Cerebellar cortex (tissue), 1 donor: ENCODE results near the gene RAP2A.
A peak's percentile ranks its signal among the peaks of the same experiment; 100 is the strongest.

ENCODE experiments used
- DNase-seq: peaks from one replicate; pipeline ENCODE4 v3.0.0-alpha.2; 2015; ENCODE audit warnings: low spot score

Gene RAP2A

GRCh38 chr13:97422118-97423054 lies 11.6 kb upstream of the RAP2A start:
- DNase-seq = no peak

GRCh38 chr13:97423300-97424045 lies 10.5 kb upstream of the RAP2A start:
- DNase-seq = no peak

GRCh38 chr13:97425590-97425989 lies 8.4 kb upstream of the RAP2A start:
- no peak for DNase-seq

GRCh38 chr13:97426695-97427094 lies 7.3 kb upstream of the RAP2A start:
- DNase-seq = no peak

- DNase-seq = peak; percentile 89
Measured at GRCh38 chr13:97429681-97430081, 4.3 kb upstream of the RAP2A start.

GRCh38 chr13:97430296-97430695 lies 3.7 kb upstream of the RAP2A start:
- peak; percentile 68 for DNase-seq

- DNase-seq = peak; percentile 37
Measured at GRCh38 chr13:97431171-97431764, 2.7 kb upstream of the RAP2A start.

- DNase-seq = peak; percentile 41
Measured at GRCh38 chr13:97432232-97432916, 1.6 kb upstream of the RAP2A start.

GRCh38 chr13:97432917-97433726 lies 847 bp upstream of the RAP2A start:
- peak; percentile 100 for DNase-seq

- peak; percentile 45 for DNase-seq
Measured at GRCh38 chr13:97434397-97435201, 630 bp downstream of the RAP2A start.

GRCh38 chr13:97435323-97435722 lies 1.4 kb downstream of the RAP2A start:
- DNase-seq = no peak

- DNase-seq = no peak
Measured at GRCh38 chr13:97435794-97436193, 1.8 kb downstream of the RAP2A start.

- DNase-seq = no peak
Measured at GRCh38 chr13:97436845-97437244, 2.9 kb downstream of the RAP2A start.

- DNase-seq = no peak
Measured at GRCh38 chr13:97437729-97438128, 3.8 kb downstream of the RAP2A start.

GRCh38 chr13:97438856-97439595 lies 5.1 kb downstream of the RAP2A start:
- no peak for DNase-seq

GRCh38 chr13:97440598-97441170 lies 6.7 kb downstream of the RAP2A start:
- DNase-seq = no peak

GRCh38 chr13:97441368-97441767 lies 7.4 kb downstream of the RAP2A start:
- no peak for DNase-seq

GRCh38 chr13:97445522-97446187 lies 11.7 kb downstream of the RAP2A start:
- DNase-seq = no peak

GRCh38 chr13:97446448-97446847 lies 12.5 kb downstream of the RAP2A start:
- no peak for DNase-seq
